Activated T-cell treated with anti-CD3 and anti-CD28 coated beads for 24 hours (primary cell): ENCODE measurements around the gene SCN3A.

Source experiments
- DNase-seq: peaks from one replicate; pipeline ENCODE4 v3.0.0-alpha.2; 2020; ENCODE audit warnings: low read depth

SCN3A gene

GRCh38 chr2:165056564-165056963, 147.3 kb downstream of the SCN3A start:
- no peak for DNase-seq

GRCh38 chr2:165055082-165055851, 148.6 kb downstream of the SCN3A start:
- no peak for DNase-seq

DNA sequence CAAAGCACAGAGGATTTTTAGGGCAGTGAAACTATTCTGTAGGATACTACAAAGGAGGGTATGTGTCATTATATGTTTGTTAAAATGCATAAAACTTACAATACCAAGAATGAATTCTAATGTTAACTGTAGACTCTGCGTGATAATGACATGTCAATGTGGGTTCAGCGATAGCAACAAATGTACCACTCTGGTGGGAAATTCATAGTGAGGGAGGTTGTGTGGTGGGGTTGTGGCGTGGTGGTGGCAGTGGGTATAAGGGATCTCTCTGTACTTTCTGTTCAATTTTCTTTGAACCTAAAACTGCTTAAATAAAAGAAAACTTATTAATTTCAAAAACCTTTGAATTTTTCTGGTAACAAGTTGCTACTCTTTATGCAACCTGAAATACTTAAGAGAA, 149.2 kb downstream of the SCN3A start:
- no peak for DNase-seq

- DNase-seq = no peak
Observed at GRCh38 chr2:165044505-165045303, 159.1 kb downstream of the SCN3A start.
